GM18909 (cell line): Measurements from ENCODE around the gene EPB41L4B.

Experiments used
- ATAC-seq: cut with Tn5 transposase; IDR thresholded peaks from one replicate; pipeline ENCODE4 v1.9.1; 2021; ENCODE audit warnings: mild to moderate bottlenecking; ENCODE audit not compliant: unreplicated experiment, poor library complexity

Gene EPB41L4B

GRCh38 chr9:109272745-109273144 lies 48.1 kb downstream of the EPB41L4B start:
- ATAC-seq, result no peak

GRCh38 chr9:109272045-109272444 lies 48.8 kb downstream of the EPB41L4B start:
- ATAC-seq, result no peak

DNA sequence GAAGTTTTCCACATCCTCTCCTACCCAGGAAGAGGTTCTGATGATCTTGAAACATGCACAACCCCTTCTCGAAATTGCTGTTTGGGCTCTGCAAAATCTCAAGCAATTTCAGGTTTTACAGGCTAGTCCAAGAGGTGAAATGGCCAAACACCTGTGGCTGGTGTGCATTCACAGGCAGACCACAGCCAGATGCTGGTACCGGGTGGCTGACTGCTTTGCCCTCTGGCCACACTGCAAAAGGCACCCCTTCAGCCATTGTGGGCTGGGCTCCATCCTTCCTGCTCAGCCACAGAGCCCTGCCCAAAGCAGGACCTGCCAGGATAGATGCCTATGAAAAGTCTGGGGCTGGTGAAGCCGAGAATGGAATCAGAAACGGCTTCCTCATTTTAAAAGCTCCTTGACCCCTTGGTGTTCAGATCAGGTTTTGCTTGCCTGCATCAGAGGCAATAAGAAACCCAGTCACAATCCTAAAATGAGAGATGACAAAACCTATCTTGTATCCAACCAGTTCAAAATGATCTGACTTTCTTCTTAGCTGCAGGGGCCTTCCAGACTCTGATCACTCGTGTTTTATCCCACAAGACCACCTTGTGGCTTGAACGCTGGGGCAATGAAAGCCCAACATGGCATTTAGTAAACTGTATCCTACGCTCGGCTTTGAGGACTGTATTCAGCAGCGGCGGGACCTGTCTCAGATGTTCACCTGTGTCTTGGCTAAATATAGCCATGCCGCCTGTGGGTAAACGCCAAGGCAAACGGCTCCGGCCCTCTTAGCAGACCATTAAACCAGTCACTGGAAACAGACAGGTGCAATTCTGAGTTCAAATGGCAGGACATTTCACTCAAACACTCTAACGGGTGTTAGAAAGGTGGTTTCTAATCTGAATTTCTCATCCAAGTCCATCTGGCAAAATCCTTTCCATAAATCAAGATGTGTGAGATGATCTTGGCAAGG lies 49.6 kb downstream of the EPB41L4B start:
- ATAC-seq, result no peak

DNA sequence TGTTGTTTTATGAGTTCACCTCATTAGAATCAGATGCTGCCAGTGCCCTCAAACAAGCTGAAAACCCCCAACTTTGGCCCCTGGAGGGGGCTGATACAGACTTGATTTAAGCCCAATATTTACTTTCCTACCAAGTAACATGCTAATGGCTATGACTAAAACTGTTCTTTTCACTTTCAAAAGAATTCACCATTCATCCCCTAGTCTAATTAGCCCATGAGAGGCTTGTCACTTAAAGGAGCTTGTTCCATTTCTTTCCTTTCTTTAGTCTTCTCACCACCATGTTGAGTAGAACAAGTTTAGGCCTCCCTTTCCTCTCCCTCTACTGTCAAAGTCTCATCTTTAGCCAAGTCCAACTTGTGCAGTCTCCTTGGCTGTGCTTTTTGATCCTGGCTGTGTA lies 50.4 kb downstream of the EPB41L4B start:
- ATAC-seq, result no peak

- ATAC-seq, result no peak
Observed at GRCh38 chr9:109269839-109270238, 51.0 kb downstream of the EPB41L4B start.

DNA sequence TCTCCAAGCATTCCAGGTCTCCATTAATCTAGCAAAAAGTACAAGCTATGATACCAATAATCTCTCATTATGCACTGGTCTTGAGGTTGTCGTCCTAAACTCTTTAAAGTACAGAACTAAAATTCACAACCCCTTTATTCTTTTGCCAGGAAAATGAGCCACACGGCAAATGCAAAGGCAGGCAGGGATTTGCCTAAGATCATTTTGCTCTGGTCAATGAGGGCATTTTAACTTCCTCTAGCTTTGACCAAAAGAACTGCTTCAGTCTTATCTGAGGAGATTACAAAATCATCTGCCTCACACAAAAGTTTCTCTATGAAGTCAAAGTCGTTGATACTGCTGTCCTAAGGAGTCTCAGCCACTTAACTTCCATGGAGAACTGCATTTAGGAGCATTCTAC lies 51.8 kb downstream of the EPB41L4B start:
- ATAC-seq, result no peak

GRCh38 chr9:109267555-109267954 lies 53.3 kb downstream of the EPB41L4B start:
- no peak for ATAC-seq

DNA sequence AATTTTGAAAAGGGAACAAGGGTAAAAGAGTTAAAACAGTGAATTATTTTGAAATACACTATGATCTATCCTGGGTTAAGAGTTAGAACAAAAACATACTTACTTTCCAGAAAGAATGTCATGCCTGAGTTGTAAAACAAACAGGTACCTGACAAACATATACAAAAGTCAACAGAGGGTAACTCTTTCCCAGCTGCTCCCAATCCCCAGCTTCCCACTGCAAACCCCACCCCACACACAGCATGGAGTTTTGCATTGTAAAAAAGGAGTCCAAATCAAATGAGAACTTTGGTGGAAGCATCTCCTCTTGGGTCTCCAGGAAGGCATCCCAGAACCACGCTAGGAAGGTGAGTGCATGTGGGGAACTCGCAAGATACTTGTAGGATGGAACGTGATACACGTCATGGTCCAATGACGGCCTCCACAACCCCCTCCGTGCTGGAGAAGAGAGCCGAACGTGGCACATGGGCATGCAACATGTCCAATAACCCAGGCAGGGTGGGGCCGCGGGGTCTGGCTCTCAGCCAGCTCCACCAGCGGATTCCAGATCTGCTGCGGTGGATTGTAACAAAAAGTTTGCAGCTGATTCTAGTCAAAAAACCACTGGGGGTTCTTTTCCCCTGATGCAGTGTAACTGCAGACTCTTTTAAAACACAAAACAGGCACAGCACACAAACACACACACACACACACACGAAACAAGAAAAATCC lies 55.8 kb downstream of the EPB41L4B start:
- no peak for ATAC-seq

- ATAC-seq, result no peak
Observed at GRCh38 chr9:109263358-109263757, 57.5 kb downstream of the EPB41L4B start.

DNA sequence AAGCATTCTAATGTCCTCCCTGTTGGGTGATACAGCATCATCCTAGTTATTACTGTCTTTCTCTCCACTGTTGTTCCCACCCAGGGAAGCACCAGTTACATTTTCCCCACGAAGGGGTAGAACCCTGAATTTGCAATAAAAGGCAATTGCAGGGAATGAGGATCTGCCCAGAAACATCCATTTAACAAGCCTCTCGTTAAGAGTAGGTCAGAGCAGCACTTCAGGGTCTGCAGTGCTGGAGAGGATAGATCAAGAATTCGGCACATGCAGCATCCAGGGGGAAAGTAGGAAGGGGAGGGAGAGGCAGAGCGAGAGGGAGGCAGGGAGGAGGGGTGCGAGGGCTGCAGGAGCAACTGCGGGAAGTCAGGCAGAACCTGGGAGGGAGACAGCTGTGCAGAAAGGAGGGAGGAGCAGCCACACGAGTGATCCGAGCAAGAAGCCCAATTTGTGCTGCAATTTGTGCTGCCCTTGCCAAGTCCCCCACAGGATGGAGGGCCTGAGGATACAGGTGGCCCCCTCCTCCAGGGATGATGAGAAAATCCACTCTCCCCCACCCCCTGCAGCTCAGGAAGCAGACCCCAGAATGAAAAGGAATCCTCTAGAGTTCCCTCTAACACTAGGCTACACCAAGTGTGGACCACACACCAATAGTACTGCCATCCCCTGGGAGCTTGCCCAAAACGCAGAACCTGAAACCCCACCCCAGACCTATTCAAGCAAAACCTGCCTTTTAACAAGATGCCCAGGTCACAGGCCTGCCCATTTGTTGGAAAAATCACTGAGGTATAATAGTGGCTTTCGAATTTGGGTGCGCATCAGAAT lies 62.2 kb downstream of the EPB41L4B start:
- ATAC-seq, result no peak

DNA sequence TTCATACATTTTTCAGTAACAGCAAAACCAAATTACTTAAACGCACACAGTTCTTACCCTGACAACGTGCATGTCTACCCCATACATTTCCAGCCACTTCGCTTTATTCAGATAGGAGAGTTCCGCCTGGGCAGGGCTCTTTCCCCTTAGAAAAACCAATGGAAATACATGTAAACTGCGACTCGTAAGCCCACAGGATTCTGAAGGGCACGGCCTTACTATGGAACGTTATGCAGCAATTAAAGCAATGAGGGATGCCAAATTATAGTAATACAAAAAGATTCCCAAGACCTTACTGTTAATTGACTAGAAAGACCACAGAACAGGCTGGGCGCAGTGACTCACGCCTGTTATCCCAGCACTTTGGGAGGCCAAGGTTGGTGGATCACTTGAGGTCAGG lies 64.5 kb downstream of the EPB41L4B start:
- ATAC-seq, result no peak

- ATAC-seq, result no peak
Observed at GRCh38 chr9:109255394-109255793, 65.5 kb downstream of the EPB41L4B start.

GRCh38 chr9:109254317-109254716 lies 66.5 kb downstream of the EPB41L4B start:
- no peak for ATAC-seq

DNA sequence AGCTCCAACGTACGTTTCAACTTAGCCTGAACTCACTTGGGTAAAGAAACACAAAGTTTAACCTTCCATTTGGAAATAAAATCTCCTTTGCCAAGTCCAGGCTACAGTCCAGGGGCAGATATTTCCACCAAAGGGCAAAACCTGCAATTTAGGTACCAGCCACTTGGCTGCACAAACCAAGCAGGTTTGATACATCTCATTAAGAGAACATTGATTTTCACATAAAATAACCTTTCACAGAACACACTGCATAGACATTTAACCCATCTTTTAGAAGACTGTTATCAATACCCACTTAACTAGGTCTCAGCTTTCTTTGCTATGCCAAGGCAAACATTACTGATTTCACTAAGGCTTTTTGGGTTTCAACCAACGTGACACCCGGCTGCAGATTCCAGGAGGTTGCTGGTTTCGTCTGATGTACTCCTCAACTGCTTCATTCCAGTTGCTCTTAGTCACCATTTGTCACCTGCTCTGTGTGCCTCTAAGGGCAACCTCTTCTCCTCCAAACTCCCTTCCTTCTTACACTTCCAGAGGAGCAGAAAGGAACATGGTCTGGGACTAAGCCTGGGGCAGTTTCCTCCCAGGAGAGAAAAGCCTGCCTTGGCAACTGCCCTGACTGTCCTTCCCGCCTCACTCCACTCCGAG lies 67.1 kb downstream of the EPB41L4B start:
- ATAC-seq, result no peak

GRCh38 chr9:109253241-109253636 lies 67.6 kb downstream of the EPB41L4B start:
- no peak for ATAC-seq

GRCh38 chr9:109252291-109252690 lies 68.6 kb downstream of the EPB41L4B start:
- no peak for ATAC-seq

GRCh38 chr9:109251776-109252106 lies 69.1 kb downstream of the EPB41L4B start:
- no peak for ATAC-seq

GRCh38 chr9:109251080-109251775 lies 69.6 kb downstream of the EPB41L4B start:
- no peak for ATAC-seq

DNA sequence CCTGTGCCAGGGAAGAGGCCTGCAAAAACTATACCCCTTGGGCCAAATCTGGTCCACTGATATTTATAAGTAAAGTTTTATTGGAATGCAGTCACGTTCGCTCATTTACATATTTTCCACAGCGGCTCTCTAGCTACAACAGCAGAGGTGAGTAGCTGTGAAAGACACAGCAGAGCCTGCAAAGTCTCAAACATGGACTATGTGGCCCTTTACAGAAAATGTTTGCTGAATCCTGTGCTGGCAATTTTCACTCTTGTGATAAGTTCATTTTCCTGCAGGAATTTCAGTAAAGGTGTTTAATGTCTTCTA lies 70.1 kb downstream of the EPB41L4B start:
- no peak for ATAC-seq

- no peak for ATAC-seq
Observed at GRCh38 chr9:109250311-109250741, 70.5 kb downstream of the EPB41L4B start.
